Body of pancreas (tissue), 4 donors: ENCODE measurements around the gene KHK.

Experiments
- CTCF ChIP-seq, 7 experiments: fragments of 450-650 bp in 4 of 7; fragments of 200-600 bp in 3 of 7; sonication (generic) in 3 of 7; IDR thresholded peaks; one replicate each; pipeline ENCODE4 v1.5.1; 2016 to 2019; ENCODE audit warnings: antibody characterized with exemption in 7 of 7
- POLR2A ChIP-seq, 3 donors: fragments of 450-650 bp; IDR thresholded peaks; one replicate each; pipeline ENCODE4 v1.6.1; 2016; ENCODE audit warnings: antibody characterized with exemption in 3 of 3, mild to moderate bottlenecking in 2 of 3

DNA sequence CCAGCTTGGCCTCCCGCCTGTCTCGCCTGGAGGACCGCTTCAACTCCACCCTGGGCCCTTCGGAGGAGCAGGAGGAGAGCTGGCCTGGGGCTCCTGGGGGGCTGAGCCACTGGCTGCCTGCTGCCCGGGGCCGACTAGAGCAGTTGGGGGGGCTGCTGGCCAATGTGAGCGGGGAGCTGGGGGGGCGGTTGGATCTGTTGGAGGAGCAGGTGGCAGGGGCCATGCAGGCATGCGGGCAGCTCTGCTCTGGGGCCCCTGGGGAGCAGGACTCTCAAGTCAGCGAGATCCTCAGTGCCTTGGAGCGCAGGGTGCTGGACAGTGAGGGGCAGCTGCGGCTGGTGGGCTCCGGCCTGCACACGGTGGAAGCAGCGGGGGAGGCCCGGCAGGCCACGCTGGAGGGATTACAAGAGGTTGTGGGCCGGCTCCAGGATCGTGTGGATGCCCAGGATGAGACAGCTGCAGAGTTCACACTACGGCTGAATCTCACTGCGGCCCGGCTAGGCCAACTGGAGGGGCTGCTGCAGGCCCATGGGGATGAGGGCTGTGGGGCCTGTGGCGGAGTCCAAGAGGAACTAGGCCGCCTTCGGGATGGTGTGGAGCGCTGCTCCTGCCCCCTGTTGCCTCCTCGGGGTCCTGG is 3.7 kb upstream of the KHK start:
- TF ChIP-seq CTCF (IDR thresholded peaks at IDR 0.05) (no peak), POLR2A (IDR thresholded peaks at IDR 0.05) (no peak)
